Kasumi-1 (cell line): ENCODE data around the gene FOLR3.
"Not testable (repeated sequence)": the region's sequence is repeated elsewhere in the genome, so short reads cannot be mapped to it uniquely, and the experiment has no call there.

Experiments used
- DNase-seq, 2 experiments: peaks; one replicate each; lab custom pipeline; 2025; lab: John Stamatoyannopoulos, UW

Gene FOLR3

DNA sequence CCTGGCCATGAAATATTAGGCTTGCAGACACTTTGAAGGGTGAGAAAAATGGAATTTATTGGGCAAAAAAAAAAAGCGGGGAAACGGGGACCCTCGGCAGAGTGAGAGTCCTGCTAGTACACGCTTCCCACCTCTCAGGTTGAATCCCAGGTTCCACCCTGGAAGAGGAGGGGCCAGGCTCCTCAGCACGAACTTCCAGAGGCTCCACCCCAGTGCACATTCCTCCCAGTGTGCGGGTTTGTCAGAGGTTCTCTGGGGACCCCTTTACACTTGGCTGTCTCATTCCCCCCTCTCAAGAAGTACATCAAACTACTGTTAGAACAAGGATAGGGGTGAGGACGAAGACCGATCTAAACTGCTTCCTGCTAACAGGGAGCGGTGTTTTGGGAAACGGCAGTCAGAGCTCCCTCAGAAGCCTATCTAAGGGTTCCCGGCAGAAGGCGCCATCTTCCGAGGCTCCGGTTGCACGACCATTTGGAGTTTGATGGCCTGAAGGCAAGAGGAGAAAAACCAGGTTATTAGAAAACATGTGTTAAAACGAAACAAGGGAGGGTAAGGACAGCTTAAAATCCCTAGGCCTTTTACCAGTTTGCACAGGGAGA, 27.5 kb downstream of the FOLR3 start:
- DNase-seq: no peak

DNA sequence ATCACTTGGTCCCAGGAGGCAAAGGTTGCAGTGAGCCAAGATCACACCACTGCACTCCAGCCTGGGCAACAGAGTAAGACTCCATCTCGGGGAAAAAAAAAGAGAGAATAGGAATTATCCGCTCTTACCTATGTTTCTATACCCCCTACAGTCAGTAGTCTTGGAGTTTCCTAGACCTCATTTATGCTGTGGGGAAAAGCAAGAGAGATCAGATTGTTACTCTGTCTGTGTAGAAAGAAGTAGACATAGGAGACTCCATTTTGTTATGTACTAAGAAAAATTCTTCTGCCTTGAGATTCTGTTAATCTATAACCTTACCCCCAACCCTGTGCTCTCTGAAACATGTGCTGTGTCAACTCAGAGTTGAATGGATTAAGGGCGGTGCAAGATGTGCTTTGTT, 28.7 kb downstream of the FOLR3 start:
- not testable (repeated sequence) for DNase-seq

DNA sequence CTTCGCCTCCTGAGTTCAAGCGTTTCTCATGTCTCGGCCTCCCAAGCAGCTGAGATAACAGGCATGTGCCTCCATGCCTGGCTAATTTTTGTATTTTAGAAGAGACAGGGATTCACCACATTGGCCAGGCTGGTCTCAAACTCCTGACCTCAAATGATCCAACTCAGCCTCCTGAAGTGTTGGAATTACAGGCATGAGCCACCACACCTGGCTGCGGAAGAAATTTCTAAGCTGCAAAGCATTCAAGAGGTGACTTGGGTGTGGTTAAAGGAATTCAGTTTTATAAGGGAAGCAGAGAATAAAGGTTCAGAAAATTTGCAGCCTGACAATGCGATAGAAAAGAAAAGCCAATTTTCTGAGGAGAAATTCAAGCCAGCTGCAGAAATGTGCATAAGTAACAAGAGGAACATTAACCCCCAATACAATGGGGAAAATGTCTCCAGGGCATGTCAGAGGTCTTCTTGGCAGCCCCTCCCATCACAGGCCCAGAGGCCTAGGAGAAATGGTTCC, 33.6 kb downstream of the FOLR3 start:
- DNase-seq: not testable (repeated sequence)

DNA sequence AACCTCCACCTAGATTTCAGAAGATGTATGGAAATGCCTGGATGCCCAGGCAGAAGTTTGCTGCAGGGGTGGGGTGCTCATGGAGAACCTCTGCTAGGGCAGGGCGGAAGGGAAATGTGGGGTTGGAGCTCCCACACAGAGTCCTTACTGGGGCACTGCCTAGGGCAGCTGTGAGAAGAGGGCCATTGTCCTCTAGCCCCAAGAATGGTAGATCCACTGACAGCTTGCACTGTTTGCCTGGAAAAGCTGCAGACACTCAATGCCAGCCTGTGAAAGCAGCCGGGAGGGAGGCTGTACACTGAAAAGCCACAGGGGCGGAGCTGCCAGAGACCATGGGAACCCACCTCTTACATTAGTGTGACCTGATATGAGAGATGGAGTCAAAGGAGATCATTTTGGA, 34.2 kb downstream of the FOLR3 start:
- not testable (repeated sequence) for DNase-seq

DNA sequence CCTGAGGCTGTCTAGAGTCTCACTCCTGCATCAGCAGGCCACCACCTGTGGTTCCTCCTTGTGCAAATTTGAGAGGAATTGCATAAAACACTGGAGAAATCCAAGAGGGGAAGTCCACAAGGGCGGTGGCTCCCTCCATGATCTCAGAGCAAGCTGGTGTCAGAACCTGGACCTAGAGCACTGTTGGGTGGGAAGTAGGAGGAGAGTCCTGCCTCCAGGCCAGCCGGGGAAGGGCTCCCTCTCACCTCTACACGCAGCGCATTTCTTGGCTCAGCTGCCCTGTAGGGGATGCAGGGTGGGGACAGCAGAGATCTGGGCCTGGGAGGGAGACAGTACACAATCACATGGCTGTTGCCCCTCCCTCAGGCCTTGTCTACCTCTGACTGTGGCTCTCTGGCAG, 36.5 kb downstream of the FOLR3 start:
- DNase-seq: not testable (repeated sequence)

DNA sequence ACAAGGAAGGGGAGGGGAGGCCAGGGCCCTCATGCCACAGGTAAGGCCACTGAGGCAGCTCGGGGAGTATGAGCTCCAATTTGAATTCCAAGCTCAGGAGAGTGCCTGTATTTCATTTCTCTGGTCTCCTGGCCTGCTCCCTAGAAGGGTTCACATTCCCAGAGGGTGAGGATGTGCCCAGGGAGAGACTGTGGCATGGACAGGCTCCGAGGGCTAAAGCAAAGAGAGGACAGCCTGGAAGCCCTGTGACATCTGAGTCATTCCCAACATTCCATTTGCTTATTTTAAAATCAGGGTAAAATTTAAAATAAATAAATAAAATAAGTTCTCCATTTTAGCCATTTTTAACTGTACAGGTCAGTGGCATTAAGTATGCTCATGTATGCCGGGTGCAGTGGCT, 37.8 kb downstream of the FOLR3 start:
- no peak for DNase-seq

DNA sequence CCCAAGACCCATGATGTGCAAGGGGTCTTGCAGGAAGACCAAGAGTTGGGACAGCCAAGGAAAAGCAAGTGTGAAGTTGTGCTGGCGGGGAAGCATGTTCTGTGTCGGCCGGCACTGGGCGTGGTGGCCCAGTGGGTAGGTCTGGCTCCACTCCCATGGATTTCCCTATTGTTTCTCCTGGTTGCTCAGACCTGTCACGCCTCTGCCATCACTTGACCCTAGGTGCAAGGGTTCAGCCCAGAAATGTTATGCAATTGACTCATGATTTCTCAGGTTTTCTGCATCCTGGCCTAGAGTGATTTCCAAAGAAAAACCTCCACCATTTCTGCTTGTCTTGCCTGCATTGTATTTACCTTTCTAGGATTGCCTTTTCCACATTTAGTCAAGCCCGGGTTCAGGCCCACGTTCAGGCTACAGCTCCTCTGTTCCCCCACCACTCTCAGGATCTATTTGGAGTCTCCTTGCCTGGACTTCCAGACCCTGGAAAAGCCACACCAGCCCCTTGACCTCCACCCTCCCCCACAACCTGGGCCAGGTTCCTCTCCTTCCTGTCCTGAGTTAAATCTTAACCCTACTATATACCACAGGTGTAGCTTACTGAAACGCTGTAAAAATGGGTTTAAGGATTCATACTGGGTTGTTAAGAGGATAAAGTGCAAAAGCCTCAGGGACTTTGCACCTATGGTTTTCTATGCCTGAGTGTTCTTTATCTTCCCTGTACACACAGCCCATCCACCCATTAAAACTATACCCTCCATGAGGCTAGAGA, 39.0 kb downstream of the FOLR3 start:
- no peak for DNase-seq

DNA sequence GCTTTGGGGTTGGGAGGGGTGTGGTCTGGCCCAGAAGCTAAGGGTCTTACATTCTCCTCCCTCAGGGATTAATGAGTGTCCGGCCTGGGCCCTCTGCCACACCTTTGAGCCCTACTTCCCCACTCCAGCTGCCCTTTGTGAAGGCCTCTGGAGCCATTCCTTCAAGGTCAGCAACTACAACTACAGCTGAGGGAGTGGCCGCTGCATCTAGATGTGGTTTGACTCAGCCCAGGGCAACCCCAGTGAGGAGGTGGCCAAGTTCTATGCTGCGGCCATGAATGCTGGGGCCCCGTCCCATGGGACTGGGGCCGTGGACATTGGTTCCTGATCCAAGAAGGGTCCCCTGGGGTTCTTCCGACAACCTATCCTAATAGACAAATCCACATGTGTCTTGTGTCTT, 42.1 kb downstream of the FOLR3 start:
- DNase-seq: no peak

DNA sequence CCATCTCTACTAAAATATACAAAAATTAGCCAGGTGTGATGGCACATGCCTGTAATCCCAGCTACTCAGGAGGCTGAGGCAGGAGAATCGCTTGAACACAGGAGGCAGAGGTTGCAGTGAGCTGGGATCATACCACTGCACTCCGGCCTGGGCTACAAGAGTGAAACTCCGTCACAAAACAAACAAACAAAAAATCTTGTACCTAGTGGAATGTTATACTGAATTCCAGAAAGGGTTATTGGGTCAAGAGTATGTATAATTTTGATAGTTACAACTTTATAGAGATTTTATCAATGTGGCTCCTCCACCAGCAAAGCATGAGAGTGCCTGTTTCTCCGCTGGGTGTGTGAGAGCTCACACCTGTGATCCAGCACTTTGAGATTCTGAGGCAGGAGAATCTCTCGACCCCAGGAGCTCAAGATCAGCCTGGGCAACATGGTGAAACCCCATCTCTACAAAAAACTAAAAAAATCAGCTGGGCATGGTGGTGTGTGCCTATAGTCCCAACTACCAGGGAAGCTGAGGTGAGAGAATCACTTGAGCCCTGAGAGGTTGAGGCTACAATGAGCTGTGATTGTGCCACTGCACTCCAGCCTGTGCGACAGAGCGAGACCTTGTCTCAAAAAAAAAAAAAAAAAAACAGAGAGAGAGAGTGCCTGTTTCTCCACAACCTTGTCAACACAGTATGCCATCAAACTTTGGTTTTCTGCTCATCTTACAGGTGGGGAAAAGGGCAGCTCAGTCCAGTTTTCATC, 43.7 kb downstream of the FOLR3 start:
- DNase-seq: no peak

DNA sequence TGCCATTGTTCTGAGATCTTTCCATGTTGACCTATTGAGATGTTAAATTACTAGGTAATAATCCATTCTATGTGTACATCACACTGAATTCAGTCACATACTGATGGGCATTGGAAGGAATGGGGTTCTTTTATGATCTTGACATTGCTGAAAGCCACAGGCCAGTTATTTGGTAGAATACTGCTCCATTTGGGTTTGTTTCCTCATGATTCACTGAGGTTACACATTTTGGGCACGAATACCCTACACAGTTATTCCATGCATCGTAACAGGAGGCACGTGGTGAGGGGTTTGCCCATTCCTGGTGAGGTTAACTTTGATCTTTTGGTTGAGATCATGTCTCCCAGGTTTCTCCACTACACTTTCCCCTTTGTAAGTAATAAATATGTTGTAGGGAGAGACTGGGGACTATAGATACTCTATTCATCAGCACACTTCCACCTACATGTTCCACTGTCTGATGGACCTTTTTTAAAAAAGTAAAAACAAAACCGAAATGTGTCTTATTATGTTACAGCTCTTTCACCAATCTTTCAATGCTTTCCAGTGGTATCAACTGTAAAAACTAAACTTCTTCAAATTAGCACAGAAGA, 44.4 kb downstream of the FOLR3 start:
- DNase-seq: no peak

DNA sequence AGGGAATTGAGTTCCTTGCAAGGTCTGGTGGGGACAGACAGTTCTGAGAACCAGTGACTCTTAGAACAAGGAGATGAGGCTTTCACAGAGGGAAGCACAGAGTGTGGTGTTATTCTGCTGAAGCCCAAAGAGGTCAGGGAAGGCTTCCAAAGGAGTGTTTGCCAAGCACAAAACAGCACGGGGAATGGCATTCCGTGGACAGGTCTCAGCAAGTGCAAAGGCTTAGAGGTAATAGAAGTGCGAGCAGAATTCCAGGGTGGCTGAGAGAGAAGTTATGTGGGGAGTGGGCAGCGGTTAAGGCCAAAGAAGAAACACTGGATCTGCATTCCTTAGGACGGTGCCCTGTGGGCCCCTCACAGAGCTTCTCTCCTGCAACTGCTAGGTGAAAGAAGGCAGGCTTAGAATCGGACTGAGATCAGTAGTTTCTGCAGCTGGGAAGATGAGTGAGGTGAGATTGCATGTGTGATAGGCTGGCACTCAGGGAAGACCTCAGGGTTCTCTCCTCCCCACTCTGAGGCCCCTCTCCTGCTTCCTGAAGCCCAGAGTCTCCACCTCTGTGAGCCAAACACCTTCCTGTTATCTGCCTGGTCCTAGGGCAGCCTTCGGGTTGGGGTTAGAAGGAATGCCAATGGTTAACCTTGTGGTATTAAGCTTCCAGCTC, 45.5 kb downstream of the FOLR3 start:
- DNase-seq: not testable (repeated sequence)

DNA sequence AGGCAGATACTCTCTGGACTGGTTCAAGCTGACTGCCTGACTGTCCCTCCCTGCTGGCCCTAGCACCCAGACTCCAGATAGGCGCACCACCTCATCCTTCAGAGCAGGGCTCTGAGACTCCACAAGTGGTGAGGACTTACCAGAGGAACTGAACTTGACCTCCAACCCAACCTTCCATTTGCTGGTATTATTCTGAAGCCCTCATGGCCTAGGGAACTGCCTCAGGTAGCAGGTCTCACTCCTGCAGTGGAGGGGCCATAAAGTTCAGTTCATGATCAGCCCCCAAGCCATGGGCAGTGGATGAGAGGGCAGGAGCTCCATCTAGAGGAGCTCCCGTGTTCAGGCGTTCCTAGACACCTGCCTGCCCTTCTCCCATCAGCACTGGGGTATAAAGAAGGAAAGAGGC, 46.0 kb downstream of the FOLR3 start:
- not testable (repeated sequence) for DNase-seq

DNA sequence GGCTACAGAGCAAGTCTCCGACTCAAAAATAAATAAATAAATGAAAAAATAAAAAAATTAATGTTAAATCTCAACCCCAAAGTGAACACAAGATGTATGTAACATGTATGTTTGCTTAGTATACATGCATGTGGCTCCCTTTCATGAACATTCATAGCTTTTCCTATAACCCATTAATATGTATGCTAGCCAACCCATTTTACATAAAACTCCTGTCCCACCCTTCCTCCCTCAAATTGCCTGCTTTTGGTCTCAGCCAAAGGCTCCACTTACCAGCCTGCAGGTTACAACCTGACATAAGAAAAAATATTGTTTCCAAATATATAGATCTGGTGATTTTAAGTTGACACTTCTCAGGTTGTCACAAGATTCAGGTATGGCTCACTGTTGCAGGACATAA, 52.7 kb downstream of the FOLR3 start:
- no peak for DNase-seq
